Osteocyte (in vitro differentiated cells): ENCODE measurements around the gene SCGB1D4. TPM values are rescaled to one million over a fixed set of nuclear protein-coding genes. Genes with fewer than 3 reads are reported as not detected.

Experiments
- DNase-seq: peaks from one replicate; pipeline ENCODE4 v3.0.0; 2021; ENCODE audit warnings: mixed read lengths; ENCODE audit not compliant: unreplicated experiment; ENCODE audit errors: extremely low spot score
- H3K27ac Mint-ChIP-seq: one replicate; pipeline ENCODE4 v1.8.0; 2021; ENCODE audit warnings: mild to moderate bottlenecking, mixed read lengths; ENCODE audit not compliant: unreplicated experiment
- H3K27me3 Mint-ChIP-seq: one replicate; pipeline ENCODE4 v1.8.0; 2021; ENCODE audit warnings: mixed read lengths; ENCODE audit not compliant: unreplicated experiment
- H3K36me3 Mint-ChIP-seq: one replicate; pipeline ENCODE4 v1.8.0; 2021; ENCODE audit warnings: mixed read lengths; ENCODE audit not compliant: unreplicated experiment
- H3K4me1 Mint-ChIP-seq: one replicate; pipeline ENCODE4 v1.8.0; 2021; ENCODE audit warnings: mixed read lengths; ENCODE audit not compliant: unreplicated experiment
- H3K4me3 Mint-ChIP-seq: one replicate; pipeline ENCODE4 v1.8.0; 2021; ENCODE audit warnings: mild to moderate bottlenecking, moderate library complexity, mixed read lengths; ENCODE audit not compliant: unreplicated experiment
- H3K9me3 Mint-ChIP-seq: one replicate; pipeline ENCODE4 v1.8.0; 2021; ENCODE audit warnings: mixed read lengths; ENCODE audit not compliant: unreplicated experiment
- CTCF ChIP-seq: fragments of 200-600 bp; sonication (generic); IDR thresholded peaks from 2 replicates; pipeline ENCODE4 v1.5.0; 2021; ENCODE audit warnings: antibody characterized with exemption, mild to moderate bottlenecking, moderate library complexity
- total RNA-seq: library from RNA; stranded (reverse); gene quantifications from 2 replicates; pipeline ENCODE4 v1.2.1, GENCODE V29; 2021

The SCGB1D4 gene
- total RNA-seq, 1 donor from 2014 or later: not detected

GRCh38 chr11:62273284-62273683, 25.6 kb downstream of the SCGB1D4 start:
- Mint-ChIP-seq H3K27ac (no peak overlapping the region), H3K27me3 (peaks cover 37% of the 10 kb centered on the region), H3K4me3 (no peak overlapping the region), H3K9me3 (no peaks in the 10 kb centered on the region), H3K36me3 (no peaks in the 10 kb centered on the region), H3K4me1 (no peaks in the 10 kb centered on the region)
- DNase-seq: no peak
- TF ChIP-seq CTCF: no peak

GRCh38 chr11:62269654-62270278, 29.1 kb downstream of the SCGB1D4 start, which contains the start of gene SCGB2A2:
SCGB2A2 (plus strand) TSS chr11:62270158; CDS start chr11:62270217, 59 bp downstream.
- H3K27me3 Mint-ChIP-seq: peaks cover 36% of the 10 kb centered on the region
- no peaks in the 10 kb centered on the region for H3K9me3 Mint-ChIP-seq
- no peaks in the 10 kb centered on the region for H3K4me1 Mint-ChIP-seq
- no peak for TF ChIP-seq CTCF
- H3K4me3 Mint-ChIP-seq: no peak within 1 kb of the TSS
- no peak for DNase-seq
- H3K27ac Mint-ChIP-seq: no peak within 1 kb of the TSS
- no peaks in the 10 kb centered on the region for H3K36me3 Mint-ChIP-seq

GRCh38 chr11:62267576-62267975, 31.3 kb downstream of the SCGB1D4 start:
- Mint-ChIP-seq H3K4me3 (no peak overlapping the region), H3K27me3 (peaks cover 51% of the 10 kb centered on the region), H3K9me3 (no peaks in the 10 kb centered on the region), H3K36me3 (no peaks in the 10 kb centered on the region), H3K27ac (no peak overlapping the region), H3K4me1 (no peaks in the 10 kb centered on the region)
- DNase-seq: no peak
- TF ChIP-seq CTCF: no peak

- no peak overlapping the region for H3K4me3 Mint-ChIP-seq
- H3K27ac Mint-ChIP-seq: no peak overlapping the region
- no peaks in the 10 kb centered on the region for H3K4me1 Mint-ChIP-seq
- no peaks in the 10 kb centered on the region for H3K36me3 Mint-ChIP-seq
- no peaks in the 10 kb centered on the region for H3K9me3 Mint-ChIP-seq
- no peak for TF ChIP-seq CTCF
- DNase-seq: no peak
- H3K27me3 Mint-ChIP-seq: peaks cover 45% of the 10 kb centered on the region
These were observed 31.8 kb downstream of the SCGB1D4 start for GRCh38 chr11:62267050-62267449.

GRCh38 chr11:62266558-62266957, 32.3 kb downstream of the SCGB1D4 start:
- Mint-ChIP-seq H3K27ac (no peak overlapping the region), H3K36me3 (no peaks in the 10 kb centered on the region), H3K27me3 (peaks cover 47% of the 10 kb centered on the region), H3K4me1 (no peaks in the 10 kb centered on the region), H3K4me3 (no peak overlapping the region), H3K9me3 (no peaks in the 10 kb centered on the region)
- no peak for TF ChIP-seq CTCF
- DNase-seq: no peak
